AG04450 (cell line): ENCODE data around the gene GM2A. TPM values are rescaled to one million over a fixed set of nuclear protein-coding genes. Genes with fewer than 3 reads are reported as not detected.

ENCODE experiments used
- CTCF ChIA-PET: fragments of 300-600, 350-600 bp; formaldehyde crosslinking; extraction: SDS; loops from one replicate; lab custom pipeline; 2022; ENCODE audit warnings: antibody characterized with exemption, inconsistent platforms; lab: Charles Lee
- POLR2A ChIA-PET: fragments of 350-600 bp; formaldehyde crosslinking; extraction: SDS; loops from one replicate; lab custom pipeline; 2021; ENCODE audit warnings: antibody characterized with exemption, inconsistent platforms; lab: Yijun Ruan, JAX
- DNase-seq: peaks from one replicate; pipeline ENCODE4 v3.0.0-alpha.2; 2011; ENCODE audit warnings: low read depth, low spot score
- H3K27ac ChIP-seq: one replicate; pipeline ENCODE4 v1.5.1; 2012; ENCODE audit warnings: low read depth, low read length, control low read depth
- H3K27me3 ChIP-seq: one replicate; pipeline ENCODE4 v1.6.0; 2012; ENCODE audit warnings: low read length; ENCODE audit not compliant: control insufficient read depth, insufficient read depth
- H3K4me3 ChIP-seq: 2 replicates; pipeline ENCODE4 v1.5.1; 2011; ENCODE audit warnings: mild to moderate bottlenecking, low read depth, low read length, control low read depth
- H3K9me3 ChIP-seq: 2 replicates; pipeline ENCODE4 v1.5.1; 2012; ENCODE audit warnings: low read length; ENCODE audit not compliant: control insufficient read depth, insufficient read depth
- polyA plus RNA-seq: library from polyadenylated mRNA; depleted of rRNA; stranded (reverse); fragments of >200 nt; gene quantifications from 2 replicates; pipeline ENCODE4 v1.2.3, GENCODE V29; 2011
- TF ChIP-seq, protein P1 (sequence below): IDR thresholded peaks from 2 replicates; pipeline ENCODE4 v1.5.1; 2011; ENCODE audit warnings: low read depth, low read length, control low read depth, inconsistent platforms

The GM2A gene
- polyA plus RNA-seq, 1 experiment, result 18.4 TPM

DNA sequence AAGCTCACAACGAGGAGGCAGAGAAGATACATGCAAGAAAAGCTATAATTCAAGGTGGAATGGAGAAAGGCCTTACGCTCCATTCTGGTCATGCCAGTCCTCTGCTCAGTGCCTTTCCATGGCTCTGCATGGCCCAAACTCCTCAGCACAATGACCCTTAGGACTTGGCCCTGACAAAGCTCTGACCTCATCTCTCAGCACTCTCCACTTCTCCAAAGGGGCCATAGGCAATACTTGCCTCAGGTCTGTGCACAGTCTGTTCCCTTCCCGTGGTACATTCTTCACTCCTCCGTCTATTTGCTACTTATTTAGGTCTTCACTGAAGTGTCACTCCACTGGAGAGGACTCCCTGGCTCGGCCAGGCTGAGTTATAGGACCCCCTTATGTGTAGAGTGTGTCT is 25.9 kb downstream of the GM2A start:
- TF ChIP-seq, protein P1, sequence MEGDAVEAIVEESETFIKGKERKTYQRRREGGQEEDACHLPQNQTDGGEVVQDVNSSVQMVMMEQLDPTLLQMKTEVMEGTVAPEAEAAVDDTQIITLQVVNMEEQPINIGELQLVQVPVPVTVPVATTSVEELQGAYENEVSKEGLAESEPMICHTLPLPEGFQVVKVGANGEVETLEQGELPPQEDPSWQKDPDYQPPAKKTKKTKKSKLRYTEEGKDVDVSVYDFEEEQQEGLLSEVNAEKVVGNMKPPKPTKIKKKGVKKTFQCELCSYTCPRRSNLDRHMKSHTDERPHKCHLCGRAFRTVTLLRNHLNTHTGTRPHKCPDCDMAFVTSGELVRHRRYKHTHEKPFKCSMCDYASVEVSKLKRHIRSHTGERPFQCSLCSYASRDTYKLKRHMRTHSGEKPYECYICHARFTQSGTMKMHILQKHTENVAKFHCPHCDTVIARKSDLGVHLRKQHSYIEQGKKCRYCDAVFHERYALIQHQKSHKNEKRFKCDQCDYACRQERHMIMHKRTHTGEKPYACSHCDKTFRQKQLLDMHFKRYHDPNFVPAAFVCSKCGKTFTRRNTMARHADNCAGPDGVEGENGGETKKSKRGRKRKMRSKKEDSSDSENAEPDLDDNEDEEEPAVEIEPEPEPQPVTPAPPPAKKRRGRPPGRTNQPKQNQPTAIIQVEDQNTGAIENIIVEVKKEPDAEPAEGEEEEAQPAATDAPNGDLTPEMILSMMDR, result no peak
- no peak overlapping the region for H3K27ac ChIP-seq
- no peak for DNase-seq
- CTCF ChIA-PET, result interaction anchor here (1.6 kb wide), 1 partner anchor 38 kb away, joined by 4 read pairs; no protein-coding TSS in a partner anchor
- H3K27me3 ChIP-seq, result peaks cover 5% of the 10 kb centered on the region
- no peaks in the 10 kb centered on the region for H3K9me3 ChIP-seq
- H3K4me3 ChIP-seq, result no peak overlapping the region
- POLR2A ChIA-PET, result interaction anchor here (0.8 kb wide), 1 partner anchor 40 kb away, joined by 3 read pairs; no protein-coding TSS in a partner anchor

DNA sequence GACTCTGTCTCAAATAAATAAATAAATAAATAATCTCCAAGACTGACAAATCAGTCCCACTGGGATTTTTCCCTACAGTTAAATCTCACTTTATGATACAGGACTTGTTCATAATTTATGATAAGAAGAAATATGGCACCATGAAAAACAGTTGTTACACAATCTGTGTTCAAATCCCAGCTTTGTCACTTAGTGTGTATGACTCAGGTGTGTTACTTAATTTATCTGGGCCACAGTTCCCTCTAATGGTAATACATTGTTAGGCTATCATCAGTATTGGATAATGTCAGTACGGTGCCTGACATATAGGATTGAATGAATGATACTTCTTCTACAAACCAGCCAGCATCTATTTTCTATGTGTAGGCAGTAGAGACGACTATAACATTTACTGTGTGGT is 27.5 kb downstream of the GM2A start:
- CTCF ChIA-PET, result no interaction called here
- Histone ChIP-seq H3K9me3 (no peaks in the 10 kb centered on the region), H3K27ac (no peak overlapping the region), H3K4me3 (no peak overlapping the region), H3K27me3 (peaks cover 5% of the 10 kb centered on the region)
- no peak for DNase-seq
- TF ChIP-seq, protein P1, result no peak
- POLR2A ChIA-PET, result no interaction called here

DNA sequence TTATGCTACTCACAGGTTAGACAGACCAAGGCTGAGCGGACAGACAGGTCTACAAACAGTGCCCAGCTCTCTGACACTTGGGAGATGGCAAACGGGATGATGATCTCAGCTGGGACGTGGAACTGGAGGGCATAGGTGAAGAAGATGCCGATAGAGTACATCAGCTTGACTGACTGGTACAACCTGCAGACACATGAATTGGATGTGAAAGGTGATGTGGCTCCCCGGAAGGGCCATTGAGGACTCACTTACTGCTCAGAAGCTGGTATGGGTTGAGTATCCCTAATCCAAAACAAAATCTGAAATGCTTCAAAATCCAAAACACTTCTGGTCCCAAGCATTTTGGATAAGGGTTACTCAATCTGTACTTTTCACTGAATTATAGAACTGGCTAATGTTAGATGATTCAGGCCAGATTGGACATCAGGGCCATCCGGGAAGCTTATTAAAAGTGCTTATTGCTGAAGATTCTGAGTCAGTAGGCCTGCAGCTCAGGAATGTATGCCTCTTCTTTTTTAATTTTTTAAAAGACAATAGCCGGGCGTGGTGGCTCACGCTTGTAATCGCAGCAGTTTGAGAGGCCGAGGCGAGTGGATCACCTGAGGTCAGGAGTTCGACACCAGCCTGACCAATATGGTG is 28.1 kb downstream of the GM2A start:
- no peak for DNase-seq
- TF ChIP-seq, protein P1, result no peak
- POLR2A ChIA-PET, result no interaction called here
- Histone ChIP-seq H3K27ac (no peak overlapping the region), H3K27me3 (peaks cover 5% of the 10 kb centered on the region), H3K4me3 (no peak overlapping the region), H3K9me3 (no peaks in the 10 kb centered on the region)
- CTCF ChIA-PET, result no interaction called here

DNA sequence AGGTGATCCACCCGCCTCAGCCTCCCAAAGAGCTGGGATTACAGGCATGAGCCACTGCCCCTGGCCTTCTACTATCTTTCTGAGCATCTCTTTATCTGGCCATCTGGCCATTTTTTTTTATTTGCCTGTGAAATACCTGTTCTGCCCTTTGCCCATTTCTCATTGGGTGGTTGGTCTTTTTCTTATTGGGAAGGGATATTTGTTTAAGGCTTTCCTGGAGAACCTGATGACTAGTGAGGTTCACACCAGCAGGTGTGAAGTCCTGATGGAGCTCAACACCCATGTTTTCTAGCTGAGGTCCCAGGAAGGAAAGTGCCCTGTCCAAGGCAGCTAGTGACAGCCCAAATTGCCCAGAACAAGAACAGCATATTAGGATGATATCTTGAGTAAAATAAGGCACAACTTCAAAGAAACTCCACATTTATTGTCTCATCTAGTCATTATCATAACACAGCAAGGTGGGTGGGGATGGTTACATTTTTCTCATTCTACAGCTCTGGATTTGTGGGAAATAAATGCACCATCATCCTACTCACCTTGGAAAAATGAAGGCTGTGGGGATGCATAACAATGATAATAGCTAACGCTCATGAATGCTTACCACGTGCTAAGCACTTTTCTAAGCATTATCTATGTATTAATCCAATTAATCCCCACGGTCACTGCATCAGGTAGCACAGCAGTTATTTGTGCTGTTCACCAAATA is 30.3 kb downstream of the GM2A start:
- POLR2A ChIA-PET, result no interaction called here
- TF ChIP-seq, protein P1, result no peak
- H3K9me3 ChIP-seq, result no peaks in the 10 kb centered on the region
- no peak overlapping the region for H3K4me3 ChIP-seq
- H3K27ac ChIP-seq, result no peak overlapping the region
- no peak for DNase-seq
- CTCF ChIA-PET, result no interaction called here
- H3K27me3 ChIP-seq, result no peaks in the 10 kb centered on the region

DNA sequence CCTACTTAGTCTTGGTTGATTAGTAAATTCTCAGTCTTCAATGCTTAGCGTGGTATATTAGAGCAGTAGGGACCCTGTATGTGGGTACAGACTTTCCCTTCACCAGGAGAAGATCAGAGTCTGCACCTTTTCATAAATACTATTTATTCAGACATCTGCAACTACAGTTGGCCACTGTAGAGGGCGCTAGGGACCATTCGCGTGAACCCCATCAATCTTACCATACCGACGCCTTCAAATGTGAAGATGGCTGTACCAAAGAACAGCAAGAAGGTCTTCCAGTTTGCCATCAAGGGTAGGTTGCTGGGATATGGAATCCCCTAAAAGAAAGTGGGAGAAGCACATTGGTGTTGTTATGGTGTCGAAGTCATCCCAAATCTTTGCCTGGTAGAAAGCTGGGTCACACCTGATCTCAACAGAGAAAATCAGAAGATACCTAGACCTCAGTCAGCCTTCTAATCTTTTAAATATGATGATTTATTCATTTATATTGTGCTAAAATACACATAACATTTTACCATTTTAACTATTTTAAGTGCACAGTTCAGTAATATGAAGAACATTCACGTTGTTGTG is 31.5 kb downstream of the GM2A start:
- TF ChIP-seq, protein P1, result no peak
- H3K4me3 ChIP-seq, result no peak overlapping the region
- no peak overlapping the region for H3K27ac ChIP-seq
- ChIA-PET CTCF (no interaction called here), POLR2A (no interaction called here)
- no peak for DNase-seq
- H3K9me3 ChIP-seq, result no peaks in the 10 kb centered on the region
- no peaks in the 10 kb centered on the region for H3K27me3 ChIP-seq
